Cardiac muscle cell (in vitro differentiated cells and primary cell): ENCODE data around the gene SH3RF3. TPM values are rescaled to one million over a fixed set of nuclear protein-coding genes. Genes with fewer than 3 reads are reported as not detected.

Source experiments
- DNase-seq, 2 donors: peaks; one replicate each; pipeline versions ENCODE4 v3.0.0 to v3.0.0-alpha.2; 2010 to 2017; ENCODE audit warnings: low read depth in 1 of 2, low spot score in 1 of 2
- H3K27ac ChIP-seq: fragments of 200-600 bp; sonication (generic); 2 replicates; pipeline ENCODE4 v1.5.1; 2016
- H3K27me3 ChIP-seq: fragments of 200-600 bp; sonication (generic); 2 replicates; pipeline ENCODE4 v1.6.0; 2016; ENCODE audit warnings: control low read depth
- H3K36me3 ChIP-seq: fragments of 200-600 bp; sonication (generic); 2 replicates; pipeline ENCODE4 v1.5.1; 2016; ENCODE audit warnings: control low read depth
- H3K4me1 ChIP-seq: fragments of 200-600 bp; sonication (generic); 2 replicates; pipeline ENCODE4 v1.8.1; 2017; ENCODE audit warnings: low read depth, mild to moderate bottlenecking, mixed run types
- H3K4me3 ChIP-seq: fragments of 200-600 bp; sonication (generic); 2 replicates; pipeline ENCODE4 v1.5.1; 2016; ENCODE audit warnings: mild to moderate bottlenecking
- H3K9me3 ChIP-seq: fragments of 200-600 bp; sonication (generic); 2 replicates; pipeline ENCODE4 v1.5.1; 2017; ENCODE audit warnings: low read depth, mild to moderate bottlenecking, control low read depth
- CTCF ChIP-seq: IDR thresholded peaks from 2 replicates; pipeline ENCODE4 v1.5.1; 2012; ENCODE audit warnings: low read depth, mild to moderate bottlenecking, low read length
- polyA plus RNA-seq: library from polyadenylated mRNA; unstranded; fragments of >200 nt; fragmentation: Nextera tagmentation; extraction: Ambion mirVana; gene quantifications from 2 replicates; pipeline ENCODE4 v1.2.1, GENCODE V29; 2016
- total RNA-seq: library from RNA; depleted of rRNA; stranded (reverse); fragments of >200 nt; gene quantifications from 2 replicates; pipeline ENCODE4 v1.2.3, GENCODE V29; 2016

Gene SH3RF3
- total and polyA plus RNA-seq, 2 experiments from 2014 or later: 1.2 to 1.7 TPM

- peaks cover 5% of the 10 kb centered on the region for H3K9me3 ChIP-seq
These were observed 105.3 kb downstream of the SH3RF3 start for GRCh38 chr2:109234355-109234754.

GRCh38 chr2:109236147-109236546, 107.1 kb downstream of the SH3RF3 start:
- no peaks in the 10 kb centered on the region for H3K27me3 ChIP-seq
- H3K4me3 ChIP-seq: no peak overlapping the region
- no peak for DNase-seq
- no peak overlapping the region for H3K27ac ChIP-seq
- no peaks in the 10 kb centered on the region for H3K36me3 ChIP-seq
- TF ChIP-seq CTCF: no peak
- peaks cover 24% of the 10 kb centered on the region for H3K4me1 ChIP-seq
- peaks cover 5% of the 10 kb centered on the region for H3K9me3 ChIP-seq

More at GRCh38 chr2:109234355-109234754, 105.3 kb downstream of the SH3RF3 start:
- H3K4me3 ChIP-seq: no peak overlapping the region
- no peak overlapping the region for H3K27ac ChIP-seq
- no peak for TF ChIP-seq CTCF
- H3K36me3 ChIP-seq: no peaks in the 10 kb centered on the region
- H3K4me1 ChIP-seq: peaks cover 24% of the 10 kb centered on the region
- H3K27me3 ChIP-seq: peaks cover under 1% of the 10 kb centered on the region
- no peak for DNase-seq

- Histone ChIP-seq H3K4me1 (peaks cover 24% of the 10 kb centered on the region), H3K27ac (no peak overlapping the region), H3K27me3 (no peaks in the 10 kb centered on the region), H3K36me3 (no peaks in the 10 kb centered on the region), H3K9me3 (peaks cover 5% of the 10 kb centered on the region), H3K4me3 (no peak overlapping the region)
- no peak for DNase-seq
- TF ChIP-seq CTCF: no peak
These were observed 108.8 kb downstream of the SH3RF3 start for GRCh38 chr2:109237792-109238191.

- H3K9me3 ChIP-seq: peaks cover 5% of the 10 kb centered on the region
- TF ChIP-seq CTCF: no peak
- H3K27ac ChIP-seq: no peak overlapping the region
- H3K4me3 ChIP-seq: no peak overlapping the region
- peak in 1 of 2 donors; percentile 97 for DNase-seq
- H3K4me1 ChIP-seq: peaks cover 24% of the 10 kb centered on the region
- H3K27me3 ChIP-seq: no peaks in the 10 kb centered on the region
- H3K36me3 ChIP-seq: no peaks in the 10 kb centered on the region
These were observed 109.6 kb downstream of the SH3RF3 start for GRCh38 chr2:109238580-109238979.

- no peaks in the 10 kb centered on the region for H3K36me3 ChIP-seq
These were observed 110.7 kb downstream of the SH3RF3 start for GRCh38 chr2:109239720-109240119.

More at GRCh38 chr2:109239720-109240119, 110.7 kb downstream of the SH3RF3 start:
- peaks cover 32% of the 10 kb centered on the region for H3K4me1 ChIP-seq
- DNase-seq: peak in 1 of 2 donors; percentile 51
- H3K27me3 ChIP-seq: no peaks in the 10 kb centered on the region
- no peaks in the 10 kb centered on the region for H3K9me3 ChIP-seq
- no peak overlapping the region for H3K27ac ChIP-seq
- H3K4me3 ChIP-seq: no peak overlapping the region
- no peak for TF ChIP-seq CTCF
